Testis (tissue), 2 donors: ENCODE measurements around the gene ZNF705A.

Source experiments
- POLR2A ChIP-seq: fragments of 450-650 bp; IDR thresholded peaks from one replicate; pipeline ENCODE4 v1.6.1; 2017; ENCODE audit warnings: antibody characterized with exemption, mild to moderate bottlenecking, moderate library complexity
- TF ChIP-seq, protein P1 (sequence below), 3 experiments: fragments of 450-650 bp in 2 of 3; fragments of 200-600 bp in 1 of 3; sonication (generic) in 1 of 3; IDR thresholded peaks; one replicate each; pipeline ENCODE4 v1.5.1; 2016 to 2019; ENCODE audit warnings: antibody characterized with exemption in 3 of 3, mild to moderate bottlenecking in 2 of 3, moderate library complexity in 1 of 3

GRCh38 chr12:8145754-8146441 lies 10.9 kb upstream of the ZNF705A start:
- TF ChIP-seq, protein P1, sequence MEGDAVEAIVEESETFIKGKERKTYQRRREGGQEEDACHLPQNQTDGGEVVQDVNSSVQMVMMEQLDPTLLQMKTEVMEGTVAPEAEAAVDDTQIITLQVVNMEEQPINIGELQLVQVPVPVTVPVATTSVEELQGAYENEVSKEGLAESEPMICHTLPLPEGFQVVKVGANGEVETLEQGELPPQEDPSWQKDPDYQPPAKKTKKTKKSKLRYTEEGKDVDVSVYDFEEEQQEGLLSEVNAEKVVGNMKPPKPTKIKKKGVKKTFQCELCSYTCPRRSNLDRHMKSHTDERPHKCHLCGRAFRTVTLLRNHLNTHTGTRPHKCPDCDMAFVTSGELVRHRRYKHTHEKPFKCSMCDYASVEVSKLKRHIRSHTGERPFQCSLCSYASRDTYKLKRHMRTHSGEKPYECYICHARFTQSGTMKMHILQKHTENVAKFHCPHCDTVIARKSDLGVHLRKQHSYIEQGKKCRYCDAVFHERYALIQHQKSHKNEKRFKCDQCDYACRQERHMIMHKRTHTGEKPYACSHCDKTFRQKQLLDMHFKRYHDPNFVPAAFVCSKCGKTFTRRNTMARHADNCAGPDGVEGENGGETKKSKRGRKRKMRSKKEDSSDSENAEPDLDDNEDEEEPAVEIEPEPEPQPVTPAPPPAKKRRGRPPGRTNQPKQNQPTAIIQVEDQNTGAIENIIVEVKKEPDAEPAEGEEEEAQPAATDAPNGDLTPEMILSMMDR (IDR thresholded peaks at IDR 0.05): no peak
- TF ChIP-seq POLR2A: no peak
